Medulla oblongata (tissue), 1 donor: ENCODE results near the gene ERBB3.

Experiments used
- DNase-seq: peaks from one replicate; pipeline ENCODE4 v3.0.0-alpha.2; 2015; ENCODE audit errors: extremely low spot score

Gene ERBB3

DNA sequence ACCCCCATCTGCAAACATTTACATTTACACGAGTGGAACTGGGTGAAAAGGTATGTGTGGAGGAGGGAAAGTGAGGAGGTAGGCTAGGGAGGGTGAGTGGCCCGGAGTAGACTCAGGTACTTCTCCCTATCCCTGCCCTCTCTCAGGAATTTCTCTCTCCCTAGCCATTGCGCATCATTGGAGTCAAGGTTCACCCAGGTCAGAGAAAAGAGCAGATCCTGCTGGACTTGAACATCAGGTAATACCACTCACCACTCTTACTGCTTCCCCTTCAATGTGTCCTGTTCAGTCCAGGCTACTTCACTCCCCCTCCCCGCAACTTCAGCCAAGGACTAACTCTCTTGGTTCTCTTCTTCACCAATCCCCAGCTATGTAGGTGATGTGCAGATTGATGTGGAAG, 50.9 kb downstream of the ERBB3 start:
- no peak for DNase-seq

DNA sequence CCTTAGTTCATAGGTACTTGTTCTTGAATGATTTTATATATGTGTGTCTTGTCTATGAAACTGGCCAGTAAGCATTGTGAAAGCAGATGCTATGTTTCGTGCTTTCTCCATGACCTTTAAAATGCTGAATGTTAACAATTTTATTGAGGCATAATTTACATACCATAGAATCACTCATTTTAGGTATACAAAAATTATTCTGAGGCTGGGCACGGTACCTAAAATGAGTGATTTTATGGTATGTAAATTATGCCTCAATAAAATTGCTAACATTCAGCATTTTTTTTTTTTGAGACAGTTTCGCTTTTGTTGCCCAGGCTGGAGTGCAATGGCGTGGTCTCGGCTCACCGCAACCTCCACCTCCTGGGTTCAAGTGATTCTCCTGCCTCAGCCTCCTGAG, 54.9 kb downstream of the ERBB3 start:
- DNase-seq = no peak

DNA sequence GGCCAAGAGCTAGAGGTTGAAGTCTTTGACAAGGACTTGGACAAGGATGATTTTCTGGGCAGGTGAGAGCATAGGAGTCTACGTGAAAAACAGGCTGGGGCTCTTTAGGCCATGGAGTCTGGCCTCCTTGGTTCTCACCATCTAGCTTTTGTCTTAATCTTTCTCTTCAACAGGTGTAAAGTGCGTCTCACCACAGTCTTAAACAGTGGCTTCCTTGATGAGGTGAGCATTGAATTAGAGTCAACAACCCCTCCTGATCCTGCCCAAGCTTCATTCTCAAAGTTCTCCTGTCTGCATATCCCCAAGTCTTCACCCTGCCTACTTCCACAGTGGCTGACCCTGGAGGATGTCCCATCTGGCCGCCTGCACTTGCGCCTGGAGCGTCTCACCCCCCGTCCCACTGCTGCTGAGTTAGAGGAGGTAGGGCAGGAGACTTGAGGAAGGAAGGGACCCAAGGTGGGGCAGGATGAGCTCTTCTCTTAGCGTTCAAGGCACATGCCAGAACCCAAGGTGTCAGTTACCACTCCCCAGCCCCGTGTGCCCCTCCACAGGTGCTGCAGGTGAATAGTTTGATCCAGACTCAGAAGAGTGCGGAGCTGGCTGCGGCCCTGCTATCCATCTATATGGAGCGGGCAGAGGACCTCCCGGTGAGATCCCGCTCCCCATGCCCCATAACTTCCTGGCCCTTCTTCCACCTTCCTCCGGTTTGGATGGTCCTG, 58.0 kb downstream of the ERBB3 start:
- DNase-seq = no peak

- DNase-seq = no peak
Observed at GRCh38 chr12:56141946-56142784, 62.2 kb downstream of the ERBB3 start.

GRCh38 chr12:56143217-56143616, 63.3 kb downstream of the ERBB3 start:
- DNase-seq = no peak

GRCh38 chr12:56143870-56144269, 63.9 kb downstream of the ERBB3 start:
- no peak for DNase-seq

DNA sequence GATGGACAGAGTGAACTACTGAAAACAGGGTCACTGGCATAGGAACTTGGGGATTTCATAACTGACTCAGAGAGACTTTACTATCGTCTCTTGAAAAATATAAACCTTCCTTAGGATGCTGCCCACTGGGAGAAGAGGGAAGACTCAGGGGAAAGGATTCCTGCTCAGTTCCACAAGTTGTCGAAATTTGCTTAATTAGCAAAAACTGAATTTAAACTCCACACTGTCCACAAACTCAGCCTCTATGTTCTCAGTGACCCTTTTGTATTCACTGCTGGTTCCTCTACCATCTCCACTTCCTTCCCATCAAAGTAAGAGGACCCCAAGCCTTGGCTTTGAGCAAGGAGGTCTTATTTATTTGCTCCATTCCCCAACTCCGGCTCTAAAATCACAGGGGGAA, 65.3 kb downstream of the ERBB3 start:
- no peak for DNase-seq

GRCh38 chr12:56146492-56147460, 66.8 kb downstream of the ERBB3 start:
- DNase-seq = no peak

- DNase-seq = no peak
Observed at GRCh38 chr12:56150563-56150962, 70.6 kb downstream of the ERBB3 start.

DNA sequence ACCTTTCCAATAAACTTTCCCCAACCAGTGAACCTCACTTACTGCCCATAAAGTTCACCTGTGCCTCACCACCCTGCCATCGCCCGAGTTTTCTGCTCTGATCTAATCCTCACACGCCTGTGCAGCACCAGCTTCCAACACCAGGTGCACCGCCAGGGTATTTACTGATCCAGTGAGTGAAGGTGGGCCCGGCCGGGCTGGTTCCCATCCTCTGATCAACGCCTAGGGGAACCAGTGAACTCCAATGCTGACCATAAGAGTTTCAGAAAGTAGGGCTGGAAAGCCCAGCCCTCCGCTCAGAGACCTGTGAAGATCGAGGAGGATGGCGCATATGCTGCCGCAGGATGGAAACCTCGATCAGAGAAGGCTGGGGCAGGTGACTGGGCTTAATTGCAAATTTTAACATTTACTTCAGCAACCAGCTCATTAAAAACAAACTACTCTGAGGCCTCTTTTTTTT, 71.7 kb downstream of the ERBB3 start:
- no peak for DNase-seq

- DNase-seq = peak; percentile 92
Observed at GRCh38 chr12:56152132-56152755, 72.3 kb downstream of the ERBB3 start, which contains the start of gene MYL6B. MYL6B (plus strand) TSS chr12:56152587; CDS start chr12:56153919, 1,332 bp downstream.
